D721Med (cell line): Measurements from ENCODE around the gene ESPN.
A peak's percentile ranks its signal among the peaks of the same experiment; 100 is the strongest.

Experiments used
- DNase-seq: peaks from one replicate; pipeline ENCODE4 v3.0.0; 2011; ENCODE audit warnings: low spot score; ENCODE audit not compliant: insufficient read length
- FAIRE-seq: peaks from 2 replicates; lab custom pipeline; 2011; peaks lifted over from hg19 to GRCh38; lab: Jason Lieb, UNC
- TF ChIP-seq, protein P1 (sequence below): IDR thresholded peaks from 2 replicates; pipeline ENCODE4 v1.5.1; 2012; ENCODE audit warnings: mild to moderate bottlenecking, control low read depth; ENCODE audit not compliant: insufficient read depth; ENCODE audit errors: missing control alignments

The ESPN gene

DNA sequence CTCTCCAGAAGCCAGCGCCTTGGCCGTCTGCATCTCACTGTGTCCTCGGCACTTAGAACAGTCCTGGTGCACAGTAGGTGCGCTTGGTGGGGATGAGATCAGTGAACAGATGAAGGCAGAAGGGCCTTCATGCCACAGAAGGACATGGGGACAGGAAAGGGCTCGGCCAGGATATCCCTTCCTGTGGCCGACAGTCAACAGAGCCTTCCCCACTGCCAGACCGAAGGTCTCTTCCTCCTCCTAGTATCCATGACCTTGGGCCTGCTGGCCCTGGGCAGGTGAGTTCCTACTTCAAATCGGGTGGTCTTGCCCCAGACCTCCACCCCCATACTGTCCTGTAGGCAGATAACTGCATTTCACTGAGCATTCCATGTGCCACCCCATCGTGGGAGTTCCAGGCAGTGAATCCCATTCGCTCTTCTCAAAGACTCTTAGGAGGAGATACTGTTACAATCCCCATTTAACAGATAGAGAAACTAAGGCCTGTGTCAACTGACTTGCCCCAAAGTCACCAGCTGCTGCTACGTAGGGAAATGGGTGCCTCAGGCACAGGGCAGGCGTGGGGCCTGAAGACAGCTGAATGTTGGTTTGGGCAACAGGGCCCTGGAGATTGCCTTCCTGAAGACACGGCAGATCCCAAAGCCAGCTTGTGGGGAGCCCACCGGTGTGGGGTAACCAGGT lies 63.4 kb downstream of the ESPN start:
- TF ChIP-seq, protein P1, sequence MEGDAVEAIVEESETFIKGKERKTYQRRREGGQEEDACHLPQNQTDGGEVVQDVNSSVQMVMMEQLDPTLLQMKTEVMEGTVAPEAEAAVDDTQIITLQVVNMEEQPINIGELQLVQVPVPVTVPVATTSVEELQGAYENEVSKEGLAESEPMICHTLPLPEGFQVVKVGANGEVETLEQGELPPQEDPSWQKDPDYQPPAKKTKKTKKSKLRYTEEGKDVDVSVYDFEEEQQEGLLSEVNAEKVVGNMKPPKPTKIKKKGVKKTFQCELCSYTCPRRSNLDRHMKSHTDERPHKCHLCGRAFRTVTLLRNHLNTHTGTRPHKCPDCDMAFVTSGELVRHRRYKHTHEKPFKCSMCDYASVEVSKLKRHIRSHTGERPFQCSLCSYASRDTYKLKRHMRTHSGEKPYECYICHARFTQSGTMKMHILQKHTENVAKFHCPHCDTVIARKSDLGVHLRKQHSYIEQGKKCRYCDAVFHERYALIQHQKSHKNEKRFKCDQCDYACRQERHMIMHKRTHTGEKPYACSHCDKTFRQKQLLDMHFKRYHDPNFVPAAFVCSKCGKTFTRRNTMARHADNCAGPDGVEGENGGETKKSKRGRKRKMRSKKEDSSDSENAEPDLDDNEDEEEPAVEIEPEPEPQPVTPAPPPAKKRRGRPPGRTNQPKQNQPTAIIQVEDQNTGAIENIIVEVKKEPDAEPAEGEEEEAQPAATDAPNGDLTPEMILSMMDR = no peak
- no peak for FAIRE-seq
- DNase-seq = no peak

DNA sequence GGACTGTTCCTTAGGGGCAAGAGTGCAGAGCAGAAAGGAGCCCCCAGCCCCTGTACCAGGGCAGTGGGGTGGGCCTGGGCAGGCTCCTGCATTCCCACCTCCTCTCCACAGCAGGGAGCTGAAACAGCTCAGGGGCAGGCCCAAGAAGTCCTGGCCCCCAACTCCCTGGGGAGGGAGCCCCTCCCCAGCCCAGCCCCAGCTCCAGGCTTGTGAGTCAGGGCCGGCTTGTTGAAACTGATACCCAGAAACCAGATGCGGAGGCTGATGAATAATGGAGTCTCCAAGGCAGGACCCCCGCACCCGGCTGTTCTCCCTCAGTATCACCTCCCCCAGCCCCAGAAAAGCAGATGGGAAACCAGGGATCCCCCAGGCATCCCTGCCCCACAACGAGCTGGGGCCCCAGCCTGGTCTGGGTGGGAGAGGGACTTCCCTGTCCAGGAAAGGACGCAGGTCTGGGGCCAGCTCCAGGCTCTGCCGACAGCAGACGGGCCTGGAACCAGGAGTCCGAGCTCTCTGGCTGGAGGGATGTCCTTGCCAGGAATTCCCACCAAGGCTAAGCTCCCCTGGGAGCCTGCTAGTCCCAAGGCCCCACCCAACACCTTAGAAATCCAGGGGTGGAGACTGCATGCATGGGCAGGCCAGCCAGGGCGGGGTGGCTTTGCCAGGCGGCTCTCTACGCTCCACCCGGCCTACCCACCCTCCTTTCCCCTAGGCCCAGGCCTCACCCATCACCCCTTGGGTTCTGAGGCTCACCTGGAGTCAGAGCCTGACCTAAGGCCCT lies 64.2 kb downstream of the ESPN start:
- DNase-seq = no peak
- no peak for FAIRE-seq
- TF ChIP-seq, protein P1 = no peak

DNA sequence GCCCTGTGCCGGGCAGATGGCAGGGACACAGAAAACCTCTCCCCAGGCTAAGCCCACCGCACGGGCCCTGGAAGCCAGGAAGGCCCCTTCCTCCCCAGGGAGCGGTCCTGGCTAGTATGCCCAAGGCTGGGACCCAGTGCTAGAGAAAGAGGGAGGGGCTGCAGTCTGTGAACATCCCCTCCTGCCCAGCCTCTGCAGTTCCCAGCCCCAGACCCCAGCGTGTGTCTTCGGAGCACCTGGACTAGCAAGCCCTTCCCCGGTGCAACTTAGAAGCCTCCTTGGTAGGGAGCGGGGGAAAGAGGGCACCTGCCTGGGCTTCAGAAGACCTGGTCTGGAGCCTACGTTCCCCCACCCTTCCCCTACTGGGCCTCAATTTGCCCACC lies 64.8 kb downstream of the ESPN start:
- TF ChIP-seq, protein P1 = no peak
- no peak for DNase-seq
- FAIRE-seq = no peak

DNA sequence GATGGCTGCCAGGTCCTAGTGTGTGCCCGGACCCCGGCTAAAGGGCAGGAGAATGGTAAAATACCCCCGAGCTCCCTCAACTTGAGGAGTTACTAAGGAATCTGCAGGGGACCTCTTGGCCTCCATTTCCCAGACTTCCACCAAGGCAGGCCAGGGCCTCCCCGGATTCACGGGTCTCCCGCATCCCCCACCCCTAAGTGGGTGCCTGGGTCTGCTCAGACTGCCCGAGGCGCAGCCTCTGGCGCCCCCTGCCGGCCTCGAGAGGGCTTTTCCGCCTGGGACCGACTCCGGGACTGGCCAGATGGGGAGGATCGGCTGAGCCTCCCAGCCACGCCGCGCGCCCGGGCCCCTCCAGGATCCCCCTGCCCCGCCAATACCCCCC lies 65.2 kb downstream of the ESPN start:
- TF ChIP-seq, protein P1 = peak; percentile 64
- FAIRE-seq (no peak), DNase-seq (peak; percentile 72)

DNA sequence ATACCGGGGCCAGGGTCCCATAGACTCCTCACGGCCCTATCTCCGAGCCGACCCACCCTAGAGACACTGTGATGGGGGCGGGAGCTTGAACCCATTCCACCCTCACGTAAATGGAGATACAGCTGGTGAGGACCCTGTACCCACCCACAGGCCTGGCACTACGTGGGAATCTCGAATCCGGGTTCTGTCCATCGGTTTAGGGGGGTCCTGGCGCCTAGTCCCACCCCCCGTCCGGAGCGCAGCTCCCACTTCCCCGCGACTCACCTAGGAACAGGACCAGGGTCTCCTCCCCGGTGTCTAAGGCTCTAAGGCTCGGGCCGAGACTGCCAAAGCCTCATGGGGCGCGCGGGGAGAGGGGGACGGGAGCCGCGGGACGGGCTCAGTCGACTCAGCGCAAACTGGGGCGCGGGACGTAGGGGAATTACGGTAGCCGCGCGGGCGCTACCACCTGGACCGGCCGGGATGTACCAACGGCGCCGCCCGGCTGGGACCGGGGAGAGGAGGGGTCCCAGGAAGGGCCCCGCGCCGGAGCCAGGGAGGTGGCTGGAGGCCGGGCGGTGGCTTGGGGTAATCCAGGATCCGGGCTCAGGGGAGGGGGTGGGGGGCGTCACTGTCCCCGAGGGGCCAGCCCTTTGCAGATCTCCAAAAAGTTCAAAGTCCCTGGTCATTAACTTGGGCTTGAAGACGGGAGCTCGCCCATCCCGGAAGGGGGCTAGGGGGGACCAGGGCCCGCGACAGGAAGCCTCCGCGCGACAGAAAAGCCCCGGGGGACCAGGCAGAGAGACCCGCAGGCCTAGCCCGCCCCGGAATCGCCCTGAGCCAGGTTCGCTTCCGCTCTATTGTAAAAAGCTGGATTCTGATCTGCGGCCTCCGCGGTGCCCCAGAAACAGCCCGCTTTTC lies 65.9 kb downstream of the ESPN start:
- FAIRE-seq (no peak), DNase-seq (peak; percentile 36)
- TF ChIP-seq, protein P1 = no peak

DNA sequence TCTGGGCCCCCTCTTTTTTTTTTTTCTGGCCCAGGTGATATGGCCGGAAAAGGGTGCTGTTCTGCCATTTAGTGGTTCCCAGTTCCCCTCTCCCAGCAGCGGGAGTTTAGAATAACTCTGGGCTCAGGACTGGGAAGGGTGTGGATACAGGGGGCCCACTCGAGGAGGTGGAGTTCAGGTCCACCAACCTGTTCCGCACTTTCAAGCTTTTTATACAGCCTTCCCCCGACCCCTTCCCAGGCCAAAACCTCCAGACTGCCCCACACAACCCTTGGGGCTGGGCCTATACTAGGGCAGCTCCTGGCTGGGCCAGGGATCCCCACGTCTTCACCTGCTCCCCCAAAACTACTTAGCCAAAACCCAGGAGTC lies 66.5 kb downstream of the ESPN start:
- TF ChIP-seq, protein P1 = no peak
- no peak for DNase-seq
- no peak for FAIRE-seq
